Endothelial cell of umbilical vein (primary cell): ENCODE results near the gene FBXO2. TPM values are rescaled to one million over a fixed set of nuclear protein-coding genes. Genes with fewer than 3 reads are reported as not detected.

Experiments
- BruUV-seq: library from RNA; stranded (reverse); fragments of 400-500 nt; replicated peaks from 2 replicates; lab custom pipeline; 2021; lab: Mats Ljungman, UMichigan
- CTCF ChIA-PET: fragments of 300-600, 350-600 bp; sonication (Branson Sonifier 250); formaldehyde crosslinking; loops from one replicate; lab custom pipeline; 2021; ENCODE audit warnings: antibody characterized with exemption, inconsistent platforms; lab: Charles Lee
- POLR2A ChIA-PET: fragments of 300-600, 350-600 bp; sonication (Branson Sonifier 250); formaldehyde crosslinking; loops from one replicate; lab custom pipeline; 2021; ENCODE audit warnings: antibody characterized with exemption, inconsistent platforms; lab: Charles Lee
- DNase-seq: peaks from one replicate; pipeline ENCODE4 v3.0.0-alpha.2; 2011; ENCODE audit warnings: low read depth, low spot score
- FAIRE-seq: peaks from 2 replicates; lab custom pipeline; 2011; peaks lifted over from hg19 to GRCh38; lab: Jason Lieb, UNC
- H2AFZ ChIP-seq: 2 replicates; pipeline ENCODE4 v1.6.0; 2012; ENCODE audit warnings: low read depth, low read length, control low read depth, inconsistent platforms
- H3K27ac ChIP-seq: 2 replicates; pipeline ENCODE4 v1.5.1; 2011; ENCODE audit warnings: low read depth, mild to moderate bottlenecking, control low read depth, low read length, moderate library complexity; ENCODE audit not compliant: insufficient read depth
- H3K27me3 ChIP-seq, 2 experiments: 2 replicates each; pipeline versions ENCODE4 v1.6.0 to v1.6.1; 2011; ENCODE audit warnings: low read length in 2 of 2, mixed read lengths in 1 of 2; ENCODE audit not compliant: control insufficient read depth in 2 of 2, insufficient read depth in 2 of 2
- H3K36me3 ChIP-seq, 2 experiments: 2 replicates in 1 of 2; 3 replicates in 1 of 2; pipeline ENCODE4 v1.5.1; 2011; ENCODE audit warnings: low read length in 2 of 2, mild to moderate bottlenecking in 1 of 2, moderate library complexity in 1 of 2; ENCODE audit not compliant: control insufficient read depth in 2 of 2, insufficient read depth in 2 of 2; ENCODE audit errors: extremely low read depth in 1 of 2
- H3K4me1 ChIP-seq: 3 replicates; pipeline ENCODE4 v1.5.1; 2011; ENCODE audit warnings: mild to moderate bottlenecking, low read length; ENCODE audit not compliant: control insufficient read depth, insufficient read depth; ENCODE audit errors: extremely low read depth
- H3K4me2 ChIP-seq: 2 replicates; pipeline ENCODE4 v1.6.1; 2011; ENCODE audit warnings: low read length, control low read depth, mixed read lengths; ENCODE audit not compliant: insufficient read depth
- H3K4me3 ChIP-seq, 3 experiments: fragments of 200-600 bp in 1 of 3; sonication (generic), shearing (Covaris generic) in 1 of 3; replicated peaks in 1 of 3; 2 replicates each; pipeline ENCODE4 v1.5.1; 2011 to 2016; ENCODE audit warnings: control low read depth in 3 of 3, low read length in 3 of 3, mild to moderate bottlenecking in 2 of 3, inconsistent platforms in 1 of 3, low read depth in 1 of 3, moderate library complexity in 1 of 3; ENCODE audit not compliant: insufficient read depth in 1 of 3
- H3K79me2 ChIP-seq: 2 replicates; pipeline ENCODE4 v1.6.0; 2012; ENCODE audit warnings: low read length, inconsistent platforms; ENCODE audit not compliant: control insufficient read depth, insufficient read depth
- H3K9ac ChIP-seq: replicated peaks from 2 replicates; pipeline ENCODE3; 2011; ENCODE audit warnings: low read length, control low read depth; ENCODE audit not compliant: insufficient read depth; ENCODE audit errors: extremely low read depth
- H3K9me1 ChIP-seq: replicated peaks from 3 replicates; pipeline ENCODE4 v1.6.0; 2011; ENCODE audit warnings: mild to moderate bottlenecking, low read length; ENCODE audit not compliant: control insufficient read depth, insufficient read depth; ENCODE audit errors: extremely low read depth
- H3K9me3 ChIP-seq: replicated peaks from 2 replicates; pipeline ENCODE4 v1.5.1; 2012; ENCODE audit warnings: low read length, inconsistent platforms; ENCODE audit not compliant: control insufficient read depth, insufficient read depth
- H4K20me1 ChIP-seq: replicated peaks from 2 replicates; pipeline ENCODE3; 2011; ENCODE audit warnings: mild to moderate bottlenecking, low read length; ENCODE audit not compliant: control insufficient read depth, insufficient read depth; ENCODE audit errors: extremely low read depth
- EZH2 ChIP-seq: IDR thresholded peaks from 2 replicates; pipeline ENCODE4 v1.6.1; 2012; ENCODE audit warnings: borderline replicate concordance, low read depth, mild to moderate bottlenecking, moderate library complexity, low read length, inconsistent platforms; ENCODE audit not compliant: severe bottlenecking
- FOS ChIP-seq: IDR thresholded peaks from 2 replicates; pipeline ENCODE4 v1.6.1; 2011; ENCODE audit warnings: mild to moderate bottlenecking, low read length, moderate library complexity, borderline replicate concordance; ENCODE audit not compliant: insufficient read depth
- GATA2 ChIP-seq: IDR thresholded peaks from 2 replicates; pipeline ENCODE4 v1.7.0; 2011; ENCODE audit warnings: low read depth, mild to moderate bottlenecking, moderate library complexity, mixed read lengths, low read length; ENCODE audit not compliant: insufficient read length, insufficient read depth
- JUN ChIP-seq: IDR thresholded peaks from 2 replicates; pipeline ENCODE4 v1.6.1; 2011; ENCODE audit warnings: borderline replicate concordance, low read depth; ENCODE audit not compliant: insufficient read length, insufficient read depth
- MYC ChIP-seq: IDR thresholded peaks from one replicate; pipeline ENCODE4 v1.6.1; 2011; ENCODE audit warnings: mild to moderate bottlenecking, low read depth, low read length
- POLR2A ChIP-seq: IDR thresholded peaks from 2 replicates; pipeline ENCODE4 v1.6.1; 2012; ENCODE audit warnings: low read depth, mild to moderate bottlenecking, control low read depth, low read length
- POLR2AphosphoS5 ChIP-seq: IDR thresholded peaks from 2 replicates; pipeline ENCODE4 v1.6.1; 2012; ENCODE audit warnings: low read depth, mild to moderate bottlenecking, control low read depth, low read length, moderate library complexity; ENCODE audit not compliant: insufficient read depth
- dilution Hi-C: fragments of 300-500 bp; cut with MboI; formaldehyde crosslinking; loops from one replicate; pipeline ENCODE4 v1.15.0; 2019; ENCODE audit warnings: low sequenced_read_pairs; ENCODE audit not compliant: extremely low pct_ligation_motif_present
- intact Hi-C: fragments of 100-400 bp; cut with micrococcal nuclease; formaldehyde crosslinking; loops from one replicate; pipeline ENCODE4 v1.10.0; 2022
- polyA plus RNA-seq, 4 experiments: library from polyadenylated mRNA; depleted of rRNA in 3 of 4; stranded (reverse) in 3 of 4; unstranded in 1 of 4; fragments of >200 nt; gene quantifications; 2 replicates each; pipeline versions ENCODE4 v1.2.1 to v1.2.3, GENCODE V29; 2011 to 2012; ENCODE audit warnings: missing spikeins in 1 of 4
- total RNA-seq: library from RNA; stranded (reverse); gene quantifications from 2 replicates; pipeline ENCODE4 v1.2.3, GENCODE V29; 2021
- TF ChIP-seq, protein P1 (sequence below), 2 donors: IDR thresholded peaks; 1 replicate in 1 of 2; 2 replicates in 1 of 2; pipeline ENCODE4 v1.5.1; 2011; ENCODE audit warnings: low read length in 2 of 2, mild to moderate bottlenecking in 2 of 2, moderate library complexity in 2 of 2, control low read depth in 1 of 2, inconsistent platforms in 1 of 2, low read depth in 1 of 2; ENCODE audit not compliant: insufficient read depth in 1 of 2; ENCODE audit errors: extremely low read depth in 1 of 2
- TF ChIP-seq, protein P2 (sequence below): IDR thresholded peaks from 2 replicates; pipeline ENCODE4 v1.6.1; 2011; ENCODE audit not compliant: insufficient read depth, insufficient read length

Gene FBXO2
- total and polyA plus RNA-seq, 2 donors (not counting 3 experiments of a cell fraction or from before 2014, with no cell fraction given) = 0.42 to 0.91 TPM

DNA sequence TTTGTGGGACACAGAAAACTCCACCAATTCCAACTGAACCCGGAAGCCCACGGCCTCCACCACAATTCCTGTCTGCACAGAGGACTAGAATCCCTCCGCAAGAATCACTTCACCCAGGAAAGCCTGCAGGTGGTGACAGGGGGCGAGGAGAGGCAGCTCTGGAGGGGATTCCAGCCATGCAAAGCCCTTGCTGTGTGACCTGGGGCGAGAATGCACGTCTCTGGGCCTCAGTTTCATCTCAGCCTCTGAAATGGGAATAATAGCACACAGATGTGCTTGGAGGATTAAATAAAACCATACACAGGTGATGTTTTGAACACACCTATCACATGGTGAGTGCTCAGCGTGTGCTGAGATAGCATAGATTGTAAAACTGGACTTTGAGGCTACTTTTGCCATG is 14.1 kb downstream of the FBXO2 start:
- Histone ChIP-seq H4K20me1 (no peaks in the 10 kb centered on the region), H3K27ac (no peak overlapping the region), H3K4me1 (no peaks in the 10 kb centered on the region), H2AFZ (no peak overlapping the region), H3K9ac (no peak overlapping the region), H3K27me3 (no peaks in the 10 kb centered on the region), H3K79me2 (no peaks in the 10 kb centered on the region), H3K9me3 (no peaks in the 10 kb centered on the region), H3K4me3 (no peak overlapping the region), H3K9me1 (no peaks in the 10 kb centered on the region), H3K36me3 (no peaks in the 10 kb centered on the region), H3K4me2 (no peak overlapping the region)
- POLR2A ChIA-PET = no interaction called here
- CTCF ChIA-PET = interaction anchor here (0.9 to 1.7 kb wide), 5 partner anchors 27 to 602 kb away, joined by 3 to 5 read pairs (median 3); no protein-coding TSS in a partner anchor
- BruUV-seq = no TSS peak
- FAIRE-seq (no peak), DNase-seq (no peak)
- intact Hi-C loops = no loop called here
- no peak for TF ChIP-seq EZH2
- no peak for TF ChIP-seq MYC
- no peak for TF ChIP-seq GATA2
- TF ChIP-seq POLR2AphosphoS5 = no peak
- TF ChIP-seq FOS = no peak
- TF ChIP-seq, protein P1, sequence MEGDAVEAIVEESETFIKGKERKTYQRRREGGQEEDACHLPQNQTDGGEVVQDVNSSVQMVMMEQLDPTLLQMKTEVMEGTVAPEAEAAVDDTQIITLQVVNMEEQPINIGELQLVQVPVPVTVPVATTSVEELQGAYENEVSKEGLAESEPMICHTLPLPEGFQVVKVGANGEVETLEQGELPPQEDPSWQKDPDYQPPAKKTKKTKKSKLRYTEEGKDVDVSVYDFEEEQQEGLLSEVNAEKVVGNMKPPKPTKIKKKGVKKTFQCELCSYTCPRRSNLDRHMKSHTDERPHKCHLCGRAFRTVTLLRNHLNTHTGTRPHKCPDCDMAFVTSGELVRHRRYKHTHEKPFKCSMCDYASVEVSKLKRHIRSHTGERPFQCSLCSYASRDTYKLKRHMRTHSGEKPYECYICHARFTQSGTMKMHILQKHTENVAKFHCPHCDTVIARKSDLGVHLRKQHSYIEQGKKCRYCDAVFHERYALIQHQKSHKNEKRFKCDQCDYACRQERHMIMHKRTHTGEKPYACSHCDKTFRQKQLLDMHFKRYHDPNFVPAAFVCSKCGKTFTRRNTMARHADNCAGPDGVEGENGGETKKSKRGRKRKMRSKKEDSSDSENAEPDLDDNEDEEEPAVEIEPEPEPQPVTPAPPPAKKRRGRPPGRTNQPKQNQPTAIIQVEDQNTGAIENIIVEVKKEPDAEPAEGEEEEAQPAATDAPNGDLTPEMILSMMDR (IDR thresholded peaks at IDR 0.05; ENCODE audit: extremely low read depth in 1 of 2, insufficient read depth in 1 of 2, low read depth in 1 of 2, low read length in 2 of 2) = no peak
- TF ChIP-seq, protein P2, sequence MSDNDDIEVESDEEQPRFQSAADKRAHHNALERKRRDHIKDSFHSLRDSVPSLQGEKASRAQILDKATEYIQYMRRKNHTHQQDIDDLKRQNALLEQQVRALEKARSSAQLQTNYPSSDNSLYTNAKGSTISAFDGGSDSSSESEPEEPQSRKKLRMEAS = no peak
- no peak for TF ChIP-seq JUN
- TF ChIP-seq POLR2A = no peak
- dilution Hi-C loops = no loop called here
